HFFc6 (cell line): Measurements from ENCODE around the gene FIGNL2. TPM values are rescaled to one million over a fixed set of nuclear protein-coding genes. Genes with fewer than 3 reads are reported as not detected.

Experiments
- DNase-seq: peaks from one replicate; pipeline ENCODE4 v3.0.0-alpha.2; 2018
- H3K27ac Mint-ChIP-seq: 2 replicates; pipeline ENCODE4 v1.8.0; 2020; ENCODE audit warnings: mild to moderate bottlenecking, mixed read lengths
- H3K27me3 Mint-ChIP-seq: 2 replicates; pipeline ENCODE4 v1.8.0; 2021; ENCODE audit warnings: mild to moderate bottlenecking, moderate library complexity, mixed read lengths; ENCODE audit not compliant: insufficient read depth
- H3K36me3 Mint-ChIP-seq: 2 replicates; pipeline ENCODE4 v1.8.0; 2021; ENCODE audit warnings: low read depth, mixed read lengths
- H3K4me1 Mint-ChIP-seq: 2 replicates; pipeline ENCODE4 v1.8.0; 2020; ENCODE audit warnings: low read depth, mixed read lengths
- H3K4me3 Mint-ChIP-seq: 2 replicates; pipeline ENCODE4 v1.8.0; 2020; ENCODE audit warnings: mild to moderate bottlenecking, moderate library complexity, mixed read lengths
- H3K9me3 Mint-ChIP-seq: 2 replicates; pipeline ENCODE4 v1.8.0; 2020; ENCODE audit warnings: mild to moderate bottlenecking, mixed read lengths
- CTCF ChIP-seq: fragments of 200-600 bp; sonication (generic); IDR thresholded peaks from 2 replicates; pipeline ENCODE4 v1.5.0; 2021; ENCODE audit warnings: antibody characterized with exemption, mild to moderate bottlenecking
- total RNA-seq, 6 experiments: library from RNA; stranded (reverse); fragmentation: NEBNext Ultra II Directional; extraction: Animal tissue kit (Norgen Biotek cat#: 25700); gene quantifications; 2 replicates in 1 of 6; 3 replicates in 5 of 6; pipeline ENCODE4 v1.2.3, GENCODE V29; 2021

Gene FIGNL2
- total RNA-seq, 6 experiments from 2014 or later: not detected

DNA sequence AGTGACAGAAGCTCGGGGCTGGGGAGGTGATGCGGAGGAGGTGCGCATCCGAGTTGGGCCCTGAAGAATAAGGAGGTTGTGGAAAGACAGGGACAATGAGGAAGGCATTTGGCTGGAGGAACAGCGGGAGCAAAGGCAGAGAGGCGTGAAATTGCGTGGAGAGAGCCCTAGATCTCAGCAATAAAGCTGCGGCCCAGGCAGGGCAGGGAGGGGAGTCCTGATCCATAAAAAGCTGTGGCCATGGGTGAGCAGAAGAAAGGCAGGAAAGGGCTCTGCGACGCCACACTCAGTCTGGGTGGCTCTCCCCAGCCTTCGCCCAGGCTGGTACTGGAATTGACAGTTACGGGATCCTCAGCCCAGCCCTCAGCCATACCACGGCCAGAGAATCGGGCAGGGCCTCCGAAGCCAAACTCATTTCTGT, 2.2 kb downstream of the FIGNL2 start:
- no peak for DNase-seq
- H3K4me1 Mint-ChIP-seq: no peaks in the 10 kb centered on the region
- no peak for TF ChIP-seq CTCF
- H3K27ac Mint-ChIP-seq: no peak overlapping the region
- H3K4me3 Mint-ChIP-seq: 0 out of 2 replicates have a peak overlapping the region, but pooled peaks have one; percentile 11
- H3K27me3 Mint-ChIP-seq: peaks cover 58% of the 10 kb centered on the region
- H3K9me3 Mint-ChIP-seq: no peaks in the 10 kb centered on the region
- H3K36me3 Mint-ChIP-seq: no peaks in the 10 kb centered on the region

DNA sequence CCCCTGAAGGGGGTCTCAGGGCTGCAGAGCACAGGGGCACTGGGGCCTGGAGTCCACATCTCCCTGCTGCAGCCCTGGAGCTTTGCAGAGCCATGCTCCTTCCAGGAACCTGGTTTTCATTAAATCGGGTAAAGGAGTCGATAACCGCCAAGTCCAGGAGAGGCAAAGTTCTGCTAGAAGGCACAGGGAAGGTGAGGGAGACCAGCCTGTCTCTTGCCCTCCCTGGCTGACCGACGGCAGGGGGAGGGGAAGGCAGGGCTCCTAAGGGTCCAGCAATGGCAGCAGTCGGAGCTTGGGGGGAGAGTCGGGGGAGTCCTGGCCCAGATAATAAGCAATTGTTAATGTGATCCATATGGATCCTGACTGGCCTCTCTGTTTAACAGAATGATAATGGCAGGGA, 3.0 kb downstream of the FIGNL2 start:
- H3K4me3 Mint-ChIP-seq: no peak overlapping the region
- no peak overlapping the region for H3K27ac Mint-ChIP-seq
- H3K9me3 Mint-ChIP-seq: no peaks in the 10 kb centered on the region
- no peak for DNase-seq
- H3K36me3 Mint-ChIP-seq: no peaks in the 10 kb centered on the region
- H3K4me1 Mint-ChIP-seq: no peaks in the 10 kb centered on the region
- TF ChIP-seq CTCF: no peak
- peaks cover 60% of the 10 kb centered on the region for H3K27me3 Mint-ChIP-seq

- no peak for DNase-seq
- Mint-ChIP-seq H3K4me1 (no peaks in the 10 kb centered on the region), H3K9me3 (no peaks in the 10 kb centered on the region), H3K4me3 (no peak overlapping the region), H3K27ac (no peak overlapping the region), H3K27me3 (peaks cover 56% of the 10 kb centered on the region), H3K36me3 (no peaks in the 10 kb centered on the region)
- TF ChIP-seq CTCF: no peak
These were observed 3.7 kb downstream of the FIGNL2 start for GRCh38 chr12:51844854-51845253.

- Mint-ChIP-seq H3K4me3 (no peak overlapping the region), H3K27me3 (peaks cover 65% of the 10 kb centered on the region), H3K27ac (no peak overlapping the region)
These were observed 6.8 kb downstream of the FIGNL2 start for GRCh38 chr12:51841727-51842126.

DNA sequence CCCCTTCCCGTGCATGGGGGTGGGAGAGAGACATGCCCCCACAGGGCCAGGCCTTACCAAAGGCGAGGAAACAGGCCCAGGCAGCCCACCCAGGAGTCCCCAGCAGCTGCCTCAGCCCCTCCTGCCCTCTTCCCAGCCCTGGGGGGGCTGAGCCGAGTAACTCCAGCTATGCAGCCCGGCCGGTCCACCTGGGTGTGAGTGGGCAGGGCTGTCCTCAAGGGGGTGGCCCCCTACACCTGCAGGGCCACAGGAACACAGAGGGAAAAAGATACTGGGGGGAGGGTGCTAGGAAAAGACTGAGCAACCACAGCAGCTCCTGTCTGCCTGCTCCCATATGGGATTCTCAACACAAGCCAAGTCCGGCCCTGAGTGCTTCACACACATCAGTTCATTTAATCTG, 7.6 kb downstream of the FIGNL2 start:
- Mint-ChIP-seq H3K9me3 (no peaks in the 10 kb centered on the region), H3K4me3 (no peak overlapping the region), H3K36me3 (no peaks in the 10 kb centered on the region), H3K27ac (no peak overlapping the region), H3K27me3 (peaks cover 60% of the 10 kb centered on the region), H3K4me1 (no peaks in the 10 kb centered on the region)
- no peak for TF ChIP-seq CTCF
- no peak for DNase-seq

More at GRCh38 chr12:51841727-51842126, 6.8 kb downstream of the FIGNL2 start:
- no peaks in the 10 kb centered on the region for H3K9me3 Mint-ChIP-seq
- no peak for DNase-seq
- no peak for TF ChIP-seq CTCF
- no peaks in the 10 kb centered on the region for H3K4me1 Mint-ChIP-seq
- H3K36me3 Mint-ChIP-seq: no peaks in the 10 kb centered on the region

GRCh38 chr12:51839310-51839947, 9.1 kb downstream of the FIGNL2 start:
- Mint-ChIP-seq H3K4me3 (no peak overlapping the region), H3K27ac (no peak overlapping the region), H3K36me3 (no peaks in the 10 kb centered on the region), H3K4me1 (no peaks in the 10 kb centered on the region), H3K27me3 (peaks cover 53% of the 10 kb centered on the region), H3K9me3 (no peaks in the 10 kb centered on the region)
- no peak for DNase-seq
- no peak for TF ChIP-seq CTCF
